Measurements from ENCODE around the gene F10. TPM values are rescaled to one million over a fixed set of nuclear protein-coding genes. Genes with fewer than 3 reads are reported as not detected.

The F10 gene
- total and polyA plus RNA-seq, 9 of the 15 experiments (the other 6 are each of a cell fraction or from before 2014, with no cell fraction given) = 0.04 to 0.09 (median 0.07) TPM; not detected in 5

- no peaks in the 10 kb centered on the region for H3K9me1 ChIP-seq (ENCODE audit: control insufficient read depth, insufficient read depth, low read length)
- in situ Hi-C loops (cut with MboI) (no loop called here), intact Hi-C loops (cut with micrococcal nuclease) (no loop called here)
- ATAC-seq (no peak), FAIRE-seq (no peak), DNase-seq (ENCODE audit: extremely low read depth in 1 of 4, low spot score in 3 of 4) (no peak)
- H3K9me3 ChIP-seq (replicated peaks; ENCODE audit: control insufficient read depth, insufficient read depth, low read depth, low read length) = no peaks in the 10 kb centered on the region
- no peak overlapping the region for H3K9ac ChIP-seq (ENCODE audit: insufficient read depth in 1 of 2, low read depth in 2 of 2, low read length in 2 of 2)
- H4K20me1 ChIP-seq (replicated peaks; ENCODE audit: control insufficient read depth, insufficient read depth, low read length) = no peaks in the 10 kb centered on the region
- no peak overlapping the region for H3K27ac ChIP-seq (ENCODE audit: extremely low read depth, low read depth, low read length)
- H3K36me3 ChIP-seq (ENCODE audit: control insufficient read depth, insufficient read depth, low read length) = peaks cover 19% of the 10 kb centered on the region; the same call in 2 of the 3 replicates
- WGBS (ENCODE audit: insufficient coverage, low coverage, missing lambda C conversion rate) = 93% methylated on average over 2 of the region's 3 CpGs
- no peak overlapping the region for H3K4me3 ChIP-seq
- H3K4me1 ChIP-seq (replicated peaks in 1 of 2; ENCODE audit: control insufficient read depth in 2 of 2, insufficient read depth in 2 of 2, low read length in 2 of 2) = peaks cover 0 to 11% of the 10 kb centered on the region in 2 experiments; a peak in 2 of 5 replicates
- BruUV-seq (replicated peaks) = no TSS peak
- no peaks in the 10 kb centered on the region for H3K27me3 ChIP-seq (ENCODE audit: control insufficient read depth in 2 of 2, insufficient read depth in 2 of 2, low read length in 2 of 2)
- no peaks in the 10 kb centered on the region for H3K79me2 ChIP-seq (ENCODE audit: control insufficient read depth, insufficient read depth, low read length)
- H2AFZ ChIP-seq (ENCODE audit: low read depth, low read length) = no peak overlapping the region
- ChIA-PET POLR2A (no interaction called here), CTCF (ENCODE audit: low intra/inter-chr PET ratio) (no interaction called here)
- TF ChIP-seq ZNF507 (tag; conservative IDR thresholded peaks at IDR 0.05) (peak; percentile 99), HMGXB4 (CRISPR knock-in tag; IDR thresholded peaks at IDR 0.05) (no peak), ZNF436 (CRISPR knock-in tag; IDR thresholded peaks at IDR 0.05) (no peak), ZNF354B (CRISPR knock-in tag; IDR thresholded peaks at IDR 0.05) (peak; percentile 84), RHOXF2B (CRISPR knock-in tag; conservative IDR thresholded peaks at IDR 0.05) (no peak)
- no peak overlapping the region for H3K4me2 ChIP-seq (ENCODE audit: insufficient read depth, low read length)
Measured at GRCh38 chr13:113167575-113167974, 45.0 kb downstream of the F10 start.

- no peak for TF ChIP-seq CHCHD3 (CRISPR knock-in tag; IDR thresholded peaks at IDR 0.05)
- no peak for TF ChIP-seq ZNF408 (CRISPR knock-in tag; IDR thresholded peaks at IDR 0.05; ENCODE audit: low read depth)
- TF ChIP-seq SMARCA5 (IDR thresholded peaks at IDR 0.05) = no peak
- TF ChIP-seq ZNF239 (CRISPR knock-in tag; IDR thresholded peaks at IDR 0.05) = no peak
- no peak for TF ChIP-seq ZBTB26 (CRISPR knock-in tag; IDR thresholded peaks at IDR 0.05)
- ChIA-PET CTCF (ENCODE audit: low intra/inter-chr PET ratio) (no interaction called here), POLR2A (no interaction called here)
- no peaks in the 10 kb centered on the region for H4K20me1 ChIP-seq (replicated peaks; ENCODE audit: control insufficient read depth, insufficient read depth, low read length)
- WGBS (ENCODE audit: insufficient coverage, low coverage, missing lambda C conversion rate) = 98% methylated on average over 7 of the region's 7 CpGs
- no peak for DNase-seq (ENCODE audit: extremely low read depth in 1 of 4, low spot score in 3 of 4)
- H3K79me2 ChIP-seq (ENCODE audit: control insufficient read depth, insufficient read depth, low read length) = no peaks in the 10 kb centered on the region
- no peak overlapping the region for H3K4me3 ChIP-seq
- no peak for ATAC-seq
- H3K9ac ChIP-seq (ENCODE audit: insufficient read depth in 1 of 2, low read depth in 2 of 2, low read length in 2 of 2) = no peak overlapping the region
- H3K4me2 ChIP-seq (ENCODE audit: insufficient read depth, low read length) = no peak overlapping the region
- H3K36me3 ChIP-seq (ENCODE audit: control insufficient read depth, insufficient read depth, low read length) = peaks cover 19% of the 10 kb centered on the region; the same call in 2 of the 3 replicates
- FAIRE-seq = no peak
- H3K4me1 ChIP-seq (replicated peaks in 1 of 2; ENCODE audit: control insufficient read depth in 2 of 2, insufficient read depth in 2 of 2, low read length in 2 of 2) = peaks cover 0 to 9% of the 10 kb centered on the region in 2 experiments; a peak in 2 of 5 replicates
- in situ Hi-C loops (cut with MboI) = no loop called here
- H2AFZ ChIP-seq (ENCODE audit: low read depth, low read length) = no peak overlapping the region
- H3K9me3 ChIP-seq (replicated peaks; ENCODE audit: control insufficient read depth, insufficient read depth, low read depth, low read length) = no peaks in the 10 kb centered on the region
- intact Hi-C loops (cut with micrococcal nuclease) = no loop called here
- H3K9me1 ChIP-seq (ENCODE audit: control insufficient read depth, insufficient read depth, low read length) = no peaks in the 10 kb centered on the region
- BruUV-seq (replicated peaks) = no TSS peak
- H3K27ac ChIP-seq (ENCODE audit: extremely low read depth, low read depth, low read length) = no peak overlapping the region
- H3K27me3 ChIP-seq (ENCODE audit: control insufficient read depth in 2 of 2, insufficient read depth in 2 of 2, low read length in 2 of 2) = no peaks in the 10 kb centered on the region
Measured at GRCh38 chr13:113168211-113168610, 45.6 kb downstream of the F10 start.

Data from K562 (cell line).